Ureter (tissue), 1 donor: ENCODE measurements around the gene RAI1. TPM values are rescaled to one million over a fixed set of nuclear protein-coding genes. Genes with fewer than 3 reads are reported as not detected.

Source experiments
- DNase-seq: peaks from one replicate; pipeline ENCODE4 v3.0.0-alpha.2; 2020; ENCODE audit warnings: low spot score
- total RNA-seq: library from RNA; stranded (reverse); gene quantifications from one replicate; pipeline ENCODE4 v1.2.4, GENCODE V29; 2023
- donor health status: DM: yes; HTN: yes; CAD: no.

RAI1 gene
- total RNA-seq, 1 donor from 2014 or later = 117 TPM

DNA sequence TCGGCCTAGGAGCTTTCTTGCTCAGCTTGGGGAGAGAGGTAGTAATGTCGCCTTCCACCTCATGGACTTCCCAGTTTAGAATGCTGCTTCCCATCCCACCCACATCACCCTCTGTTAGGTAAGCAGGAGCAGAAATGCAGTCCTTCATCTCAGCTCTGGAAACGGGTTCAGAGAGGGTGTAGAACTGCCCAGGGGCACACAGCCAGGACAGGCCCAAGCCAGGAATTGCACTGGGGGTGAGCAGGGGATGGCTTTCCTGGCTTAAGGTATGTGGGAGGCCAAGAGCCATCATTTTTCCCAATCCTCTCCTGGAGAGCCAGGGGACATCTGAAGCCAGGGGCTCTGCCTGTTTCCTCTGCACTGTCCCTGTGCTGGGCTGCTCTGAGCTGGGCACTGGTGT is 33.6 kb downstream of the RAI1 start:
- DNase-seq = no peak

DNA sequence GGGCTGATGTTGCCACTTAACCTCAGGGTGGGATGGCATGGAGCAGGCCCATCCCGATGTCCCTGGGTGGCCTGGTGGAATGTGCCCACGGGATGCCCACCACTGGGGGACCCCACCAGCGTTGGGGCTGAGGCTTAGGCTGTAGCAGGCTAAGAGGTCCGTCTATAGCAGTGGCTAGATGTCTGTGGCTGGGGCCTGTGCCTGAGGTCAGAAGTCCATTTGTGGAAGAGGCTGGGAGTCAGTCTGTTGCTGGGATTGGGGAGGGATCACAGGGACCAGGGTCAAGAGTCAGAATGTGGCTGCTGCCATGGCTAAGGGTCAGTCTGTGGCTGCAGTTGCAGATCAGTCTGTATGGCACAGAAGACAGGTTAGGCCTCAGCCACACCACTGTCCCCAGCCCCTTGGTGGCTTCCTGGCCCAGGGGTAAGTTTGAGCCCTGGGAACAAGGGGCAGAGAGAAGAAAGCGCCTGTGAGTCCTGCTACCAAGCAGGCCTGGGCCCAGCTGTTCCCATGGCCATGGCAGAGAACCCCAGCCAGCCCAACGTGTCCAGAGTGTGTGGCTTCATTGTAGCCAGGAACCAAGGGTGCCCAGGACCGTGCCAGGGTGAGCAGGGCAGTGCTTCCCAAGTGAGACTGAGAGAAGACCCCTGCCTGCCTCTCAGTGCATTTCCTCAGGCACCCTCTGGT is 35.7 kb downstream of the RAI1 start:
- no peak for DNase-seq

DNA sequence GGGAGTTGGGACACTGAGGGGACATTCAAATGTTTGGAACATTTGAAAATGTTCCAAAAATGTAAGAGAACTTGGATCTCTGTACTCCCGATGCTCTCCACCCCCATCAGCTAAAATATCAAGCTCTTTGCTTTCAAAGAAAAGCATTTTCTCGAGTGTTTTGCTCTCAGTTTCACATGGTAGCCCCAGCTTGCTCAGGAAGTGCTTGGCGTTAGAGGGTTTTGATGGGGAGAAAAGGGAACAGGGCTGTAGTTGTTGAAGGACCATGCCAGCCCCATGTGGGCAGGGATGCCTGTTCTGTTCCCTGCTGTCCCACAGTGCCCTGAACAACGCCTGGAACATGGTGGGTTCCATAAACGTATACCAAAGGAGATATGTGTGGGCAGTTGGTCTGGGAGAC is 37.0 kb downstream of the RAI1 start:
- no peak for DNase-seq

DNA sequence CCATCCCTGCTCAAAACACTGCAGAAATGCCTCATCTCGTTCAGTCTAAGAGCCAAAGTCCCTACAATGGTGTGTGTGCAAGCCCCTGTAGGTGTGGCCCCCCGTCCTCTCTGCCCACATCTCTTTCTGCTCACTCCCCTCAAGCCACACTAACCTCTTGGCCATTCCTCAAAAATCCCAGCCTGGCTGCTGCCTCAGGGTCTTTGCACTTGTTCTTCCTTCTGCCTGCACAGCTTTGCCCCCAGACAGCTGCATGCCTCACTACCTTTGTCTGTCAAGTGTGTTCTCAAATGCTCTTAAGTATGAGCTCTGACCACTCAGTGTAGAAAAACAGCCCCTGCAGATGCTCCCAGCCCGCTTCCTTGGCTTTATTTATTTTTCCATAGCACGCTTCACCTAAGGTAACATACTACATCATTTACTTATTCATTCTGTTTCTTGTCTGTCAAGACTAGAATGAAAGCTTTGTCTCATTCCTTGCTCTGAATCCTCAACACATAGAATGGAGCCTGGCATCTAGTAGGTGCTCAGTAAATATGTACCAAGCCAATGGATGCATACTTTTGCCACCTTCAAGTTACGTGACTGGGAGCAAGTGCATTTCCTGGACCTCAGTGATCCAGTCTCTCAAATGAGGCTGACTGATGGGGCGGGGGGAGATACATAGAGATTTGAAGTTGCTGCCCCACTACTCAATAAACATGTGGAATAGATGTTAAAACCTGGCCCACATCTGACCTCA is 38.1 kb downstream of the RAI1 start:
- DNase-seq = no peak

DNA sequence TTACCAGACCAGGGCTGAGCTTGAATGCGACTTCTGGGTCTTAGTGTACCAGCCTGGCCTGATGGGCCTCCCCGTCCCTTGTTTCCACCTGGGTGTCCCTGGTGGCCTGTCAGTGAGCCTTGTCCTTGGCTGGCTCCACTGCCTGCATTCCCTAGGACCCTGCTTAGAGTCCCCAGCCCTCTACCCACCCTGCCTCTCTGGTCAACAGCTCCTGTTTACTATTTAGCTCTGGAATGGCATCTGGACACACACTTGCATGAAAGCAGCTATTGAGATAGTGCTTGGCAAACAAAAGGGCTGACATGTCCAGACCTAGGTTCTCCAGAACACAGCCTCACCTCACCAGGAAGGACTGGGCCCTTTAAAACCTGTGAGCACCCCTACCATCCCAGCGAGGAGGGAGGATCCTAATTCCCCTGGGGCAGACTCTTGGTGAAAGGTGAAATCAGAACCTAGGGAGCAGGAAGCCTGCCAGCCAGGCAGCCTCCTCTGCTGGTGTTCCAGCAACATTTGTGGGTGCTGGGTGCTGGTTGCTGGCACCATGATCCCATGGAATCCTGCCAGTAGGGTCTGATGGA is 38.8 kb downstream of the RAI1 start:
- peak; percentile 82 for DNase-seq

DNA sequence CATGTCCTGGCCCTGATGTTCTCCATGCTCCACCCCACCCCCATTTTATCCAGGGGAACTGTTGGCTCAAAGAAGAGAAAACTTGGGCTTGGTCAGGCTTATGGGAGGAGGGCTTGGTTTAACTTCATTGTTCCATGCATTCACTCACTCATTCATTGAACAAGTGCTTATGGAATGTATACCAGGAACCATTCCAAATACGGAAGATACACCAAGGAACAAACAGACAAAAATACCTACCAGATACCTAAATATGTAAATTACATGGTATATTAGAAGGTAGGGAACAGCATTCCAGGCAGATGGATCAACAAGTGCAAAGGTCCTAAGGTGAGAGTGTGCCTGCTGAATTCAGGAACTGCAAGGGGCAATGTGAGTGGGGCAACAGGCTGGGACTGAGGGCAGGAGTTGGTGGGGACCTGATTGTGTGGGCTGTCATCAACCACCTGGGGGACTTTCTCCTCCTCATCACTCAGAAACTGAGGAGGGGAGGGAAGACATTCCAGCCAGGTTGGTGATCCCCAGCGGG is 39.9 kb downstream of the RAI1 start:
- DNase-seq = no peak

DNA sequence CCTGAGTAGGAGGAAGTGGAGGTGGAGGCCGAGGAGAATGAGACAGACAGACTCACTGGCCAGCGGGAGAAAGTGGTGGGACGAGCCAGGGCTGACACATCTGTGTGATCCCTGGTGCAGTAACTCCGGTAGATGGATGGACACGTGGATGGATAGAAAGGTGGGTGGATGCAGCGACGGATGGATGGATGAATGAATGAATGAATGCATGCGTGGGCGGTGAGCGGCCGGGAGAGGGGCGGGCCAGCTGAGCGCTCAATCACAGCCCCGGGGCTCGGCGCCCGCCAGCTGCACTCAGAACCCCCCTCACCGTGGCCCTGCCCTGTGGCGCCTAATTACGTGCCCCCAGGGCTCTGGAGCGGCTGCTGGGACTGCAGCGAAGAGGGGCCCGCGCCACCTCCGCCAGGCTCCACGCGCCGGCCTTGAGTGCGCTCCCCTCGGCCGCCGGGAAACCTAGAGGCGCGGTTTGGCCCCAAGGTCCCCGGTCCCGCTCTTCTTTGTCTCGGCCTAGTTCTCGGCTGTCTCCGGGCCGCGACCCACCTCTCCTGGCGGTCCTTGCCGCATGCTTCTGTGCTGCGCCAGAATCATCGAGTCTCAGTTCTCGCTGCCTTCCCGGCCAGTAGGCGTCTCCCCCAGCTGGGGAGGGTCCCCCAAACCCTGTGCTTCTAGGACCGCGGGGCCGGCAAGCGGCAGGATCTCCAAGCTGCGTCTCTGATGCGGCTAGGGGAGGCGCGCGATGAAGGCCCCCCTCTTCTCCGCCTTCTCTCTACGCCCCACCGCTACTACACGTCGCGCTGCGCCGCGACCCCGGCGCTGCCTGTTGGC is 41.0 kb downstream of the RAI1 start:
- no peak for DNase-seq

DNA sequence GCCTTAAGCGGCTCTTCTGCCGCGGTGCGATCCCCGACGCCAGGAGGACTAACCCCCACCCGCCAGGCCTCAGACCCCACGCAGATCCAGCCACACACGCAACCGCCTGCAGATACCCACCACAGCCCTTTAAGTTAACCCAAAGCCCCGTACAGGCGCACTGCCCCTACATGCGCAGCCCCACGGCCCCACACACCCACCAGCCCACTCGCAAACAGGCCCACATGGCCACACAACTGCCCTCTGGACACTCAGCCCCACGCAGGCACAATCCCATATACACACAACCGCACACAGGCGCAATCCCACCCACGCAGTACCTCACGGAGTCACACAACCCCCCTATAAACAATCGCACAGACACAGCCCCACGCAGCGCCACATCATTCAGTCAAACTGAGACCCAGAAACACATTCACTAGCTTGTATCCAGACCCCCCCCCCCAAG is 41.7 kb downstream of the RAI1 start:
- no peak for DNase-seq

DNA sequence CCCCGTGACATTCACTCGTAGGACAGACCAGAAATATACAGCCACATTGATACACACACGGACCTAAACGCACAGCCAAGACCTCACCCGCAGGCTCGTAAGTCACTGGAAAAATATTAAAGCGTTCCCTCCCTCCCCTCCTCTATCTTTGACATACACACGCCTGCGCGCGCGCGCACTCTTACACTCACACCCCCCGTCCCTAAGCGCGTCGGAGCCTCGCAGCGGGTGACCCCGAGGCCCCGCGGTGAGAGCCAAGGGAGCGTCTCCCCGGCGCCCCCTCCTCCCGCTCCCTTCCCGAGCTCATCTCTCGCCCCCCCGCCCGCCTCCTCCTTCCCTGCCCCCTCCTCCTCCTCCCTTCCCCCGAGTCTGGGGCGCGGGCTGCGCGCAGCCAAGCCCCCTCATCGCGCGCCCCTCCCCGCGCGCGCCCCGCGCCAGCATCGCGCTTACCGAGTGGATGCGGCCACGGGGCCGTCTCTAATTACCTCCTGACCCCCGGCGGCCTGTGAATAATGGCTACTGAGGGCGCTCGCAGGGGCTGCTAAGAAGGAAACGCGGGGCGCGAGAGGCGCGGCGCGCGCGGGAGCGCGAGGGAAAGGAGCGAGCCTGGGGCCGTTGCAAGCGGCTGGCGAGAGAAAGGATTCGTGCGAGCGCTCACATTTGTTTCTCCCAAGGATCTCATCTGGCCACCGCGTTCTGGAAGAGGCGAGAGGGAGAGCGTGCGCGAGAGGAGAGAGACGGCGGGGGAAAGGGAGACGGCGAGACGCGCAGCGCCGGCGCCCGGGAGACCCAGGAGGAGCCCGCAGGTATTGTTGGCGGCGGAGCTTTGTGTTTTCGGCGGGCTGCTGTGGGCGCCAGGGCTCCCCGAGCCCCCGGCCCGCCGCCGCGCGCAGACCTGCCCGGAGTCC is 42.4 kb downstream of the RAI1 start:
- DNase-seq = no peak

DNA sequence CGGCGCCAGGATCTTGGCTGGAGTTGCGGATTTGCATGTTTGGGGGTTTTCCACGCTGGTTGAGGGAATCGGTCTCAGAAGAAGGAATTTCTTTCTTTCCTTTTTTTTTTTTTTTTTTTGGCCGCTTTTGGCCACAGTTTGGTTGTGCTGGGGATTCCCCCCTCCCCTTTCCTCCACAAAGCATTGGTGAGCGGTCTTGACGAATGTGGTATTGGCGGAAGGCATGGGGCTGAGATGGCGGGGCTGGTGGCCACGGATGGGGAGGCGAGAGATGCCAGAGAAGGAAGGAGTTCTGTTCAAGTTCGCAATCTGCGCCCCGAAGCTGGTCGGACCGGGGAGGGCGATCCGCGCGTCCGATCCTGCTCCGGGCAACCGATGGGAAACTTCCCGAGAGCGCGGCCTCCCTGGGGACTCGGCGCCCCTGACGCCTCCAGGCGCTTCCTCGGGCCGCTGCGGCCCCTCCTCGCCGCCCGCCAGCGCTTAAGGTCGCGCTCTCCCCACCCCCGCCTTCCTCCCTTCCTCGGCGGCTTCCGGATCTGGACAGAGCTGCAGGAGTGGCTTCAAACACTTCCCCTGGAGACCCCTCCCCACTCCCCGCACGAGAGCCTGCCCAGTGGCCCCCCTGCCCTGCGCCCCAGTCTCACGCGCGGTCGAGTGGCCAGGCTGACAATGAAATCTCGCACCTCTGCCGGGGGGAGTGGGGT is 43.2 kb downstream of the RAI1 start:
- no peak for DNase-seq

DNA sequence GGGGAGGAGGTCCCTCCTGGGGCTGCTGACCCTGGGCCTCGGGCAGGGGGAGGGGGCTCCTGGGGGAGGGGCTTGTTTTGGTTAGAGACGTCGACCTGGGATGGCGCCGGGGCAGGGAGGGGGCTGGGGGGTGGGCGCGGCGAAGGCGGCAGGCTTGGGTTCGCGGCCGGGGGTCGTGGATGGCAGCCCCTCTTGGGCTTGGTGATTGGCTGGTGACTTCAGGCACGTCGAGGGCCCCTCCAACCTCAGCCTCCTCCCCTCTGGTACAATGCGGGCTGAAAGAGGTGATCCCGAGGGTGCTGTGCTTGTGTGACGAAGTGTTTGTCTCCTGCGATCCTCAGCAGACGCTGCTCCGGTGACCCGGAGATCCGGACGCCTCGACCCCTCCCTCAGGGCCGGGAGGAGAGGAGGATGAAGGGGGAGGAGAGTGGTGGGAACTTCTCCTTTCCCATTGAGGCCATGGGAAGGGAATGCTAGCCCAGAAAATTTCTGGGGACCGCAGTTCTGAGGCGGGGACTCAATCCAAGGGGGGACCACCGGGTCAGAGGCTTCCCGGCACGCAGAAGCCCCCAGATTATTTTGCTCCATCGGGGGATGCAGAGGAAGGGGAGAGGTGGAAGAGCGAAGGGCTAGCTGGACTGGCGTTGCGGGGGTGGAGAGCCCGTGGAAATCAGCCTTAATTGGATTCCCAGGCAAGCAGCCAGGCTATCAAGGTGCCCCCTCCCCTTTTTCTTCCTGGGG is 43.9 kb downstream of the RAI1 start:
- DNase-seq = no peak

DNA sequence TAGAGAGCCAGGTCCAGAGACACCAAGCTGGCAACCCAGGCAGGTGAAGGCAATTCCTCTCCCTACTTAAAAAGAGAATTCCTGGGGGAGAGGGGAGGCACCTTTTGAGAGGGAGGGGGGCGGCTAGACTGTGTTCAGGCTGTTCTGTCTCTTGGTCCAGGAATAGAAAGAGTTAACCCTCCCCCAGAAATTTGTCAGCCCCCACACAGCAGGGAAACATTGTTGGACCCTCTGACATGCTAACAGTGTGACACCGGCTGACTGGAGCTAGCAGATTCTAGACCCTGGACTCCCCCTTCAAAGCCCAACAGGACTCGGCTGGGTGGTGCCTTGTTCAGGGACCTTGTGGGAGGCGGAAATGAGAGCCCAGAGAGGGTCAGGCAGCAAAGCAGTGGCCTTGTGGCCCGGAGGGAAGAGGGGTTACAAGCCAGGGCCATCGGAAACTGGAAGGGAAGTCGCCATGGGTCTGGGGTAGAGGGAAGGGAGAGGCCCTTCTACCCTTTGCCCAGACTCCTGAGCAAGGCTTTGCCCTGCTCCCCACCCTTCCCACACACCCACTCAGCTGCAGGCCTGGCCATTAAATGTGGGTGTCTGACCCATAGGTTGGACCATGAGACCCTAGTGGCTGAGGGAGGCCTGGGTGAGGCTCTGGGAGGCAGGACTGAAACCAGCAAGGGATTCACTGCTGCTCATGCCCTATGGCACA is 44.6 kb downstream of the RAI1 start:
- no peak for DNase-seq

DNA sequence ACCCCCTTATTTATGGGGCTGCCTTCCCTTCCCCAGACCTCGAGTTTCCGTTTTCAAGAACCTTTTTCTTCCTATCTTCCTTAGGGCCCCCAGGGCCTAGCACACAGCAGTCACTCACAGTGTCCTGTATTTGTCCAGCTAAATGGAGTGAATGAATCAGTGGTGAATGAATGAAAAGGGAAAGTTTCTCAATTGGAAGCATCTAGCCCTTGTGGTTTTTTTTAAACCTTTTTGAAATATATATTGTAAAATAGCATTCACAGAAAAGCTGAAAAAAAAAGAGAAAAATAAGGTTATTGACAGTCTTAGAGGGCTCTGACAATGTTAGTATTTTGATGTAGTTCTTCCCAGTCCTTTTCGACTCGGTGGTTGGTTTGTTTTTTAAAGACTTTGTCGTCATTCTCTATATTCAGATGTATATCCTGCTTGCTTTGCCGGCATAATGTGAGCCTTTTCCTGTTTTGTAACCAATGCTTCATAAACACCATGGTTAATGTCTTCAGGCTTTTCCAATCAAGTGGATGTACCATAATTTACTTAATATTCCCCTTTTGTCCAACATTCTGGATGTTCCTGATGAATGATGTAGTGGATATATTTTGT is 45.3 kb downstream of the RAI1 start:
- no peak for DNase-seq

DNA sequence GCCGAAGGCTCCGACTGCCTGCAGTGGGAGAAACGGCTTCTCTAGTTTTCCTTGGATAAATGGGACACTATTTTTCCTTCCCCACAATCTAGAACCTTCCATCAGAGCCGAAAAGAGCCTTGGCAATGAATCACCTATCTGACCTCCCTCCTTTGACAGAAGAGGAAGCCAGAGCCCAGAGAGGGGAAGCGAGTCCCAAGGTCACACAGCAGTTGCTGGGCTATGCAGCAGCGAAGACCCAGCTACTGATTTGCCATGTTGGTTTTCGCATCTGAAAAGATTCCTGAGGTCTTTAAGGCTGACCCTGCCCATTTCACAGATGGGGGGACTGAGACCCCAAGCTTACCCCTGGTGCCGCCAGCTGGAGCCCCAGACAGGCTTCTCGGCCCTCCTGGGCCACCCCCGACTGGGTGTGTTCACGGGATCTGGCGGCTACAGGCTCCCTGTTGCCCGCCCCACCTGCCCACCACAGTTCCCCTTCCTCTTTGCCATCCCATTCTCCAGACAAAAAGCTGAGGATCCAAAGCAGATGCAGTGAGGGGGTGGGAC is 45.9 kb downstream of the RAI1 start:
- no peak for DNase-seq

DNA sequence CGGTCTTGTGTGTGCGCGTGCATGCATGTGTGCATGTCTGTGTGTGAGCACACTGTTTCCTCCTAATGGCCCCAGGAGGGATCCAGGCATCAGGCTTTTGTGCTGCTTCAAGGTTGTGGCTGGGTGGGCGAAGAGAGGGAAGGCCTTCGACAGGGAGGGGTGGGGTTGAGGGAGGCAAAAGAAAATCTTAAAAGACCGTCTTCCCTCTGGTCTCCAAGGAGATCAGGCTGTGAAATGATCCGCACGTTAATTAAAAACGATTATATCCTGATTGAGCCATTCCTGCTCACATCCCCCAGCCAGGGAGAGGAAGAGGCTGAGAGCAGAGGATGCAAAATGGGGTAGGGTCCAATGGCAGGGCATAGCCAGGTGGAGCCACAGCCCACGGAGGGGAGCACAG is 46.9 kb downstream of the RAI1 start:
- no peak for DNase-seq

DNA sequence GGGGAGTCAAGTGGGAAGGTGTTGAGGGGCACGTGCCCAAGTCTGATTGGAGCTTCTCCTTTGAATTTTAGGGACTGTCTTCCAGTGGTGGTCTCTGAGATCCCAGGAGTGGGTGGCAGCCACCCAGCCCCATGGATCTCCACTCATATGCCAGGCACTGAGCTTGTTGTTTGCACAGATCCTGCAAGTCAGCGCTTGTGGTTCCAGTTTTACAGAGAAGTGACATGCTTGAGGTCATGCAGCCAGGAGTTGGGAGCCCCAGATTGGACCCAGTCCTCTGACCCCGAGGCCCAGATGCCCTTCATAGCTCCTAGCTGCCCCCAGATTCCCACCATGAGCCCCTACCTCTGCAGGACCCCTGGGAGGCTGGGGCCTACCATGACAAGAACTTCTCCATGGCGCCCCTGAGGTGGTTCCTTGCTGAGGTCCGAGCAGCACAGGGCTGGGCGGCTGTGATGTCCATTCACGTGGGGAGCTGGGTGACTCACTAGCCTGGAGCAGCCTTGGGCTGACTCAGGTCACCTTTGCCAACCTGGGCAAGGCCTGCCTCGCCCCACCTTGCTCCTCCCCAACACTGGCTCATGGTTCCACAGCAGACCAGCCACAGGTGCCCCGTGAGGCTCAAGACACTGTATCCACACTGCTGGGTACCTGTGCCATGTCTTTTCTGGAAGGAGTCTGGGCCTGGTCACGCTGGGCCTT is 47.4 kb downstream of the RAI1 start:
- no peak for DNase-seq

DNA sequence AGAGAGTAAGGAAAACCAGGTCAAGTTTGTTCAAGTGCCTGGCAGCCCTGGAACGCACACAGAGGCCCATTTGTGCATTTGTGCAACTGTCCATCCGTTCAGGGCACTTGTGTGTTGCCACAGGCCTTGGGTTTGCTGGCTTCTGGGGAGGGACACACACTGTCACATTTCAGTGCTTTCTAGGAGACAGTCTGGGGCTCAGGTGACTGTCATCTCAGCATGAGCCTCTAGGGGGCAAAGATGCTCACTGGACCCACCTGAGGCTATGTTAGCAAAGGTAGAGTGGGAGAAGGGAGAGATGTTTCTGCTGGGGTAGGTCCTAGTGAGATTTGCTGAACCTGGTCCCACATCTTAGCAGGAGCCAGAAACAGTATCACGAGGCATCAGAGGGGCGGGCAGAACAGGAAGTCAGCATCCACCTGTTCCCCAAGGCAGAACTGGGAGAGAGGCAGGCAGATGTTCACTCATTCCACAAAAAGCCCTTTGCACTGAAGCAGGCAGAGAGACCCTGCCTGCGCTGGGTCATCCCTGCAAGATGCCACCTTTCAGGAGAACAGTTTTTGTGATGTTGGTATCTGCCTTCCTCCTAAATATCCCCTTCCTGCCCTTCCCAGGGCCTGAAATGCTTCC is 48.5 kb downstream of the RAI1 start:
- no peak for DNase-seq
